Right lobe of liver (tissue), 6 donors: ENCODE results near the gene MICA. TPM values are rescaled to one million over a fixed set of nuclear protein-coding genes. Genes with fewer than 3 reads are reported as not detected.
A peak's percentile ranks its signal among the peaks of the same experiment; 100 is the strongest.

Experiments used
- ATAC-seq, 4 donors: fragments of 200-7000 bp; cut with Tn5 transposase; one replicate each; pipeline ENCODE4 v1.9.1; 2020; ENCODE audit warnings: mild to moderate bottlenecking in 4 of 4, moderate library complexity in 4 of 4
- DNase-seq, 3 donors: peaks; one replicate each; pipeline ENCODE4 v3.0.0-alpha.2; 2020
- H3K27ac ChIP-seq, 3 donors: fragments of 200-600 bp; one replicate each; pipeline ENCODE4 v1.8.0; 2022
- H3K27me3 ChIP-seq, 2 donors: fragments of 200-600 bp; one replicate each; pipeline ENCODE4 v1.8.0; 2022
- H3K36me3 ChIP-seq, 4 donors: fragments of 200-600 bp; sonication (generic) in 1 of 4; one replicate each; pipeline versions ENCODE4 v1.5.1 to v1.8.0; 2017 to 2022; ENCODE audit warnings: control low read depth in 1 of 4
- H3K4me1 ChIP-seq, 4 donors: fragments of 200-600 bp; sonication (generic) in 1 of 4; one replicate each; pipeline versions ENCODE4 v1.5.1 to v1.8.0; 2017 to 2022; ENCODE audit warnings: control low read depth in 1 of 4
- H3K4me3 ChIP-seq, 3 donors: fragments of 200-600 bp; one replicate each; pipeline ENCODE4 v1.8.0; 2022
- H3K9me3 ChIP-seq, 4 donors: fragments of 200-600 bp; sonication (generic) in 1 of 4; one replicate each; pipeline versions ENCODE4 v1.5.1 to v1.8.0; 2017 to 2022; ENCODE audit warnings: control low read depth in 1 of 4
- CTCF ChIP-seq, 4 donors: fragments of 200-600 bp in 3 of 4; fragments of 450-650 bp in 1 of 4; IDR thresholded peaks; one replicate each; pipeline versions ENCODE4 v1.5.1 to v1.8.0; 2016 to 2022; ENCODE audit warnings: antibody characterized with exemption in 4 of 4, mild to moderate bottlenecking in 2 of 4
- POLR2A ChIP-seq: fragments of 450-650 bp; IDR thresholded peaks from one replicate; pipeline ENCODE4 v1.6.1; 2017; ENCODE audit warnings: antibody characterized with exemption, mild to moderate bottlenecking
- WGBS: methylation state at CpG from one replicate; pipeline ENCODE4 v1.1.6; 2018; ENCODE audit warnings: low coverage, low lambda C conversion rate; ENCODE audit not compliant: insufficient coverage; ENCODE audit errors: missing lambda C conversion rate; 5-methylcytosine and 5-hydroxymethylcytosine counted together
- intact Hi-C, 2 donors: fragments of 100-400 bp; cut with DNase I; formaldehyde crosslinking; loops; one replicate each; pipeline versions ENCODE4 v1.11.2 to v1.14.1; 2022
- microRNA-seq, 2 donors: library from miRNA; unstranded; fragments of <30 nt; microRNA quantifications; one replicate each; pipeline ENCODE4, GENCODE V29; 2019 to 2020
- small RNA-seq, 2 experiments: library from RNA; depleted of rRNA; stranded (forward); fragments of <200 nt; gene quantifications; one replicate each; pipeline ENCODE3, GENCODE V24; 2016
- total RNA-seq, 6 experiments: library from RNA; depleted of rRNA in 2 of 6; stranded (reverse); fragments of >200 nt in 2 of 6; fragmentation: NEBNext Ultra II Directional in 3 of 6; extraction: Animal tissue kit (Norgen Biotek cat#: 25700) in 3 of 6; gene quantifications; one replicate each; pipeline versions ENCODE4 v1.1.0 to v1.2.4, GENCODE V29; 2016 to 2023
- donor health status: DM: no; HTN: yes; CAD: no.
- donor health status: DM: no; HTN: no; CAD: no.
- donor health status: DM: no; HTN: no; CAD: no.
- donor health status: DM: no; HTN: yes; CAD: no.
- donor health status: DM: no; HTN: yes; CAD: no.

The MICA gene
- total RNA-seq, 6 experiments from 2014 or later: 2.5 to 10.9 (median 6.1) TPM

- TF ChIP-seq CTCF (IDR thresholded peaks at IDR 0.05) (no peak), POLR2A (no peak)
- Histone ChIP-seq H3K4me3 (peak overlapping the region; percentile 52 to 55 (median 52)), H3K27ac (no peak overlapping the region), H3K36me3 (no peaks in the 10 kb centered on the region), H3K9me3 (no peaks in the 10 kb centered on the region), H3K4me1 (peaks cover 0 to 8% (median 0%) of the 10 kb centered on the region in 4 donors), H3K27me3 (no peaks in the 10 kb centered on the region)
- 64% methylated on average over 4 of the region's 7 CpGs for WGBS
- no peak for DNase-seq
- ATAC-seq: no peak
- intact Hi-C loops: no loop called here
Measured at GRCh38 chr6:31464252-31465184, 61.1 kb downstream of the MICA start.

Small RNA genes lying within 50 kb of the gene (microRNA-seq; reads per million reads assigned to microRNA genes)
- 0 to 0.58 reads per million in 2 donors for gene MIR6891

Small RNA genes lying within 50 kb of the gene (small RNA-seq; reads per million reads assigned to genes)
- gene HLA-S (0 reads per million in 2 experiments), gene MIR6891 (0 reads per million in 2 experiments), gene RF00019 (0 reads per million in 2 experiments), gene RNU6-283P (0 reads per million in 2 experiments)

Other genes starting within 250 kb of the MICA start
- gene CCHCR1, start 245.8 kb upstream of the MICA start, total RNA-seq: 1 to 10 TPM; 6.0 to 9.1 (median 8.0) TPM
- gene TCF19, start 245.0 kb upstream of the MICA start, total RNA-seq: 1 to 10 TPM in 4 of 6 experiments, under 1 TPM in 2; 0.42 to 4.4 (median 1.3) TPM
- 1 to 10 TPM in 5 of 6 experiments, under 1 TPM in 1; 0.71 to 3.8 (median 2.6) TPM for gene POU5F1, start 232.9 kb upstream of the MICA start, total RNA-seq
- 100 to 1,000 TPM; 245 to 565 (median 439) TPM for gene HLA-C, start 131.5 kb upstream of the MICA start, total RNA-seq
- gene HLA-B, start 46.4 kb upstream of the MICA start, total RNA-seq: 1,000 to 10,000 TPM in 1 of 6 experiments, 100 to 1,000 TPM in 5; 232 to 1,122 (median 585) TPM
- 1 to 10 TPM in 4 of 6 experiments, under 1 TPM in 2; 0.48 to 2.0 (median 1.2) TPM for gene MICB, start 94.5 kb downstream of the MICA start, total RNA-seq
- not detected for gene MCCD1, start 125.4 kb downstream of the MICA start, total RNA-seq
- 100 to 1,000 TPM in 3 of 6 experiments, 10 to 100 TPM in 3; 85.2 to 145 (median 102) TPM for gene DDX39B, start 138.4 kb downstream of the MICA start, total RNA-seq
- under 1 TPM in 3 of 6 experiments, not detected in 3; 0.29 to 0.43 (median 0.42) TPM for gene ATP6V1G2, start 143.0 kb downstream of the MICA start, total RNA-seq
- 10 to 100 TPM in 1 of 6 experiments, 1 to 10 TPM in 5; 7.5 to 10.2 (median 8.3) TPM for gene NFKBIL1, start 144.0 kb downstream of the MICA start, total RNA-seq
- under 1 TPM in 1 of 6 experiments, not detected in 5; 0.20 TPM for gene LTA, start 168.7 kb downstream of the MICA start, total RNA-seq
- gene TNF, start 172.0 kb downstream of the MICA start, total RNA-seq: 1 to 10 TPM in 1 of 6 experiments, under 1 TPM in 1, not detected in 4; 0.15 to 1.0 TPM
- 1 to 10 TPM in 2 of 6 experiments, under 1 TPM in 4; 0.28 to 2.2 (median 0.62) TPM for gene LTB, start 178.8 kb downstream of the MICA start, total RNA-seq
- 10 to 100 TPM in 1 of 6 experiments, 1 to 10 TPM in 5; 1.5 to 21.5 (median 6.7) TPM for gene LST1, start 182.7 kb downstream of the MICA start, total RNA-seq
- under 1 TPM in 3 of 6 experiments, not detected in 3; 0.20 to 0.55 (median 0.46) TPM for gene NCR3, start 189.4 kb downstream of the MICA start, total RNA-seq
- 10 to 100 TPM in 4 of 6 experiments, 1 to 10 TPM in 2; 6.7 to 28.5 (median 13.0) TPM for gene AIF1, start 211.6 kb downstream of the MICA start, total RNA-seq
- gene PRRC2A, start 217.1 kb downstream of the MICA start, total RNA-seq: 10 to 100 TPM; 34.7 to 59.6 (median 39.4) TPM
- 100 to 1,000 TPM; 114 to 196 (median 142) TPM for gene BAG6, start 249.1 kb downstream of the MICA start, total RNA-seq